ENCODE measurements around the gene ITSN1.

GRCh38 chr21:33942426-33942825 is 300.1 kb downstream of the ITSN1 start:
- TF ChIP-seq MYNN (CRISPR knock-in tag; IDR thresholded peaks at IDR 0.05; ENCODE audit: low read depth) (no peak), HMG20B (CRISPR knock-in tag; conservative IDR thresholded peaks at IDR 0.05) (no peak), ZNF557 (CRISPR knock-in tag; IDR thresholded peaks at IDR 0.05) (no peak), ZNF891 (CRISPR knock-in tag; IDR thresholded peaks at IDR 0.05) (no peak), MEIS2 (CRISPR knock-in tag; IDR thresholded peaks at IDR 0.05) (no peak), NFYC (CRISPR knock-in tag; IDR thresholded peaks at IDR 0.05) (no peak), MYC (CRISPR knock-in tag; IDR thresholded peaks at IDR 0.05; ENCODE audit: borderline replicate concordance) (no peak), MAFF (IDR thresholded peaks at IDR 0.05; ENCODE audit: low read depth, low read length) (no peak), ATF7 (IDR thresholded peaks at IDR 0.05) (no peak), ATF7 (CRISPR knock-in tag; IDR thresholded peaks at IDR 0.05) (no peak), ZNF790 (CRISPR knock-in tag; IDR thresholded peaks at IDR 0.05; ENCODE audit: borderline replicate concordance) (no peak), KDM1A (CRISPR knock-in tag; IDR thresholded peaks at IDR 0.05) (no peak), CEBPB (IDR thresholded peaks at IDR 0.05; ENCODE audit: borderline replicate concordance, low read depth, low read length) (no peak)
- TF ChIP-seq, protein P1, sequence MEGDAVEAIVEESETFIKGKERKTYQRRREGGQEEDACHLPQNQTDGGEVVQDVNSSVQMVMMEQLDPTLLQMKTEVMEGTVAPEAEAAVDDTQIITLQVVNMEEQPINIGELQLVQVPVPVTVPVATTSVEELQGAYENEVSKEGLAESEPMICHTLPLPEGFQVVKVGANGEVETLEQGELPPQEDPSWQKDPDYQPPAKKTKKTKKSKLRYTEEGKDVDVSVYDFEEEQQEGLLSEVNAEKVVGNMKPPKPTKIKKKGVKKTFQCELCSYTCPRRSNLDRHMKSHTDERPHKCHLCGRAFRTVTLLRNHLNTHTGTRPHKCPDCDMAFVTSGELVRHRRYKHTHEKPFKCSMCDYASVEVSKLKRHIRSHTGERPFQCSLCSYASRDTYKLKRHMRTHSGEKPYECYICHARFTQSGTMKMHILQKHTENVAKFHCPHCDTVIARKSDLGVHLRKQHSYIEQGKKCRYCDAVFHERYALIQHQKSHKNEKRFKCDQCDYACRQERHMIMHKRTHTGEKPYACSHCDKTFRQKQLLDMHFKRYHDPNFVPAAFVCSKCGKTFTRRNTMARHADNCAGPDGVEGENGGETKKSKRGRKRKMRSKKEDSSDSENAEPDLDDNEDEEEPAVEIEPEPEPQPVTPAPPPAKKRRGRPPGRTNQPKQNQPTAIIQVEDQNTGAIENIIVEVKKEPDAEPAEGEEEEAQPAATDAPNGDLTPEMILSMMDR (CRISPR knock-in tag; IDR thresholded peaks at IDR 0.05): no peak
- TF ChIP-seq, protein P2, sequence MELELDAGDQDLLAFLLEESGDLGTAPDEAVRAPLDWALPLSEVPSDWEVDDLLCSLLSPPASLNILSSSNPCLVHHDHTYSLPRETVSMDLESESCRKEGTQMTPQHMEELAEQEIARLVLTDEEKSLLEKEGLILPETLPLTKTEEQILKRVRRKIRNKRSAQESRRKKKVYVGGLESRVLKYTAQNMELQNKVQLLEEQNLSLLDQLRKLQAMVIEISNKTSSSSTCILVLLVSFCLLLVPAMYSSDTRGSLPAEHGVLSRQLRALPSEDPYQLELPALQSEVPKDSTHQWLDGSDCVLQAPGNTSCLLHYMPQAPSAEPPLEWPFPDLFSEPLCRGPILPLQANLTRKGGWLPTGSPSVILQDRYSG (CRISPR knock-in tag; IDR thresholded peaks at IDR 0.05): no peak
